A673 (cell line): ENCODE measurements around the gene PHETA1.

Experiments
- EZH2 ChIP-seq: fragments of 200-600 bp; sonication (generic); IDR thresholded peaks from 2 replicates; pipeline ENCODE4 v1.6.1; 2017; ENCODE audit warnings: borderline replicate concordance, low read depth, mild to moderate bottlenecking, mixed read lengths, antibody characterized with exemption, low read length; ENCODE audit not compliant: poor library complexity, severe bottlenecking
- TF ChIP-seq, protein P1 (sequence below): fragments of 300-800, 200-600 bp; sonication (generic); conservative IDR thresholded peaks from 2 replicates; pipeline ENCODE4 v1.5.1; 2017; ENCODE audit warnings: low read depth, mild to moderate bottlenecking, antibody characterized with exemption, low read length, moderate library complexity, mixed read lengths

DNA sequence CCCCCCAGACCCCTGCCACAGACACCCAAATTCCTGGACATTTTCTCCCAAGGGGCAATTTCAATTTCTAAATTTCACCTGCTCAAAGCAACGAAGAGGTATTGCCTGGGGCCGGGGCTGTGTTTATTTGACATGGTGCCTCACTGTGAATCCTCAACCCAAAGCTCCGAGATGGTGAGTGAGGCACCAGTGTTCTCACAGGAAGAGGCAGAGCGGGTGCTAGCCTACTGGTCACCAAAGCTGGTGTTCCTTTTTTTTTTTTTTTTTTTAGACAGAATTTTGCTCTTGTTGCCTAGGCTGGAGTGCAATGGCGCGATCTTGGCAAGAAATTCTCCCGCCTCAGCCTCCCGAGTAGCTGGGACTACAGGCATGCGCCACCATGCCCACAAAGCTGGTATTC is 22.0 kb upstream of the PHETA1 start:
- TF ChIP-seq, protein P1, sequence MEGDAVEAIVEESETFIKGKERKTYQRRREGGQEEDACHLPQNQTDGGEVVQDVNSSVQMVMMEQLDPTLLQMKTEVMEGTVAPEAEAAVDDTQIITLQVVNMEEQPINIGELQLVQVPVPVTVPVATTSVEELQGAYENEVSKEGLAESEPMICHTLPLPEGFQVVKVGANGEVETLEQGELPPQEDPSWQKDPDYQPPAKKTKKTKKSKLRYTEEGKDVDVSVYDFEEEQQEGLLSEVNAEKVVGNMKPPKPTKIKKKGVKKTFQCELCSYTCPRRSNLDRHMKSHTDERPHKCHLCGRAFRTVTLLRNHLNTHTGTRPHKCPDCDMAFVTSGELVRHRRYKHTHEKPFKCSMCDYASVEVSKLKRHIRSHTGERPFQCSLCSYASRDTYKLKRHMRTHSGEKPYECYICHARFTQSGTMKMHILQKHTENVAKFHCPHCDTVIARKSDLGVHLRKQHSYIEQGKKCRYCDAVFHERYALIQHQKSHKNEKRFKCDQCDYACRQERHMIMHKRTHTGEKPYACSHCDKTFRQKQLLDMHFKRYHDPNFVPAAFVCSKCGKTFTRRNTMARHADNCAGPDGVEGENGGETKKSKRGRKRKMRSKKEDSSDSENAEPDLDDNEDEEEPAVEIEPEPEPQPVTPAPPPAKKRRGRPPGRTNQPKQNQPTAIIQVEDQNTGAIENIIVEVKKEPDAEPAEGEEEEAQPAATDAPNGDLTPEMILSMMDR: no peak
- TF ChIP-seq EZH2: no peak
